Measurements from ENCODE around the gene LAT.
"Not testable (repeated sequence)": the region's sequence is repeated elsewhere in the genome, so short reads cannot be mapped to it uniquely, and the experiment has no call there.

Gene LAT, protein sequence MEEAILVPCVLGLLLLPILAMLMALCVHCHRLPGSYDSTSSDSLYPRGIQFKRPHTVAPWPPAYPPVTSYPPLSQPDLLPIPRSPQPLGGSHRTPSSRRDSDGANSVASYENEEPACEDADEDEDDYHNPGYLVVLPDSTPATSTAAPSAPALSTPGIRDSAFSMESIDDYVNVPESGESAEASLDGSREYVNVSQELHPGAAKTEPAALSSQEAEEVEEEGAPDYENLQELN

GRCh38 chr16:28984619-28985135 is at the start of gene LAT:
Gene LAT, plus strand, starts transcription at chr16:28985052. Its CDS starts 366 bp downstream, at chr16:28985418.
- no peak for DNase-seq (ENCODE audit: low spot score)

GRCh38 chr16:28935346-28935745 is 49.5 kb upstream of the LAT start:
- DNase-seq (ENCODE audit: low spot score): no peak

- DNase-seq (ENCODE audit: low spot score): peak; percentile 83
These were observed 48.7 kb upstream of the LAT start for GRCh38 chr16:28935924-28936783.

DNA sequence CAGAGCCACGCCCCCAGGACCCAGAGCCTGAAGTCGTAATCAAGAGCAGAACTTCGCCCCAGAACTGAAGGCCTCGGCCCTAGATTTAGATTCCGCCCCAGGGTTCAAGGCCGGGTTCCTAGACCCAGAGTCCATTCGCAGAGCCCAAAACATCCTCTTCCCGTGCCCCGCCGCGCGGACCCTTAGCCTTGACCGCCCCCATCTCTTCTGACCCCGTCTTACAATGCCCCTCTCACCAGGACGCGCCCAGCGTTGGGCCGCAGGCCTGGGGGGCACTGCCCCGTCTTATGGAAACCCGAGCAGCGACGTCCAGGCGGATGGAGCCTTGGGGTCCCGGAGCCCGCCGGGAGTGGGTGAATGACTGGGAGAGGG is 48.1 kb upstream of the LAT start:
- DNase-seq (ENCODE audit: low spot score): no peak

DNA sequence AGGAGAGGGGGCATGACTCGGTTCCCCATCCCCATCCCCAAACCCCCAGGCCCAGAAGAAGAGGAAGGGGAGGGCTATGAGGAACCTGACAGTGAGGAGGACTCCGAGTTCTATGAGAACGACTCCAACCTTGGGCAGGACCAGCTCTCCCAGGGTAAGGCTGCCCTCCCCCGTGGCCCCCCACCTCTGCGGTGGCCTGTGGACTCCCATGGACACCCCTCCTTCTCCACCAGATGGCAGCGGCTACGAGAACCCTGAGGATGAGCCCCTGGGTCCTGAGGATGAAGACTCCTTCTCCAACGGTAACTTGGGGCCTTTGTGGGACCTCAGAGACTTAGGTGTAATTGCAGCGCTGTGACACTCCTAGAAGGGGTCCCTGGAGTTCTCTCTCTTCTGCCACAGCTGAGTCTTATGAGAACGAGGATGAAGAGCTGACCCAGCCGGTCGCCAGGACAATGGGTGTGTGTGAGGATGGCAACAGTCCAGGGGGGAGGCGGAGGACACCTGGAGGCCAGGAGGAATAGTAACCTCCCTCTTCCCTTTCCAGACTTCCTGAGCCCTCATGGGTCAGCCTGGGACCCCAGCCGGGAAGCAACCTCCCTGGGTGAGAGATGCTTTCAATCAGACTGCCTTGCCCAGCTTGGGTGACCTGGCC is 47.5 kb upstream of the LAT start:
- no peak for DNase-seq (ENCODE audit: low spot score)

GRCh38 chr16:28938721-28939120 is 46.1 kb upstream of the LAT start:
- DNase-seq (ENCODE audit: low spot score): no peak

- not testable (repeated sequence) for DNase-seq (ENCODE audit: low spot score)
These were observed 45.0 kb upstream of the LAT start for GRCh38 chr16:28939825-28940224.

DNA sequence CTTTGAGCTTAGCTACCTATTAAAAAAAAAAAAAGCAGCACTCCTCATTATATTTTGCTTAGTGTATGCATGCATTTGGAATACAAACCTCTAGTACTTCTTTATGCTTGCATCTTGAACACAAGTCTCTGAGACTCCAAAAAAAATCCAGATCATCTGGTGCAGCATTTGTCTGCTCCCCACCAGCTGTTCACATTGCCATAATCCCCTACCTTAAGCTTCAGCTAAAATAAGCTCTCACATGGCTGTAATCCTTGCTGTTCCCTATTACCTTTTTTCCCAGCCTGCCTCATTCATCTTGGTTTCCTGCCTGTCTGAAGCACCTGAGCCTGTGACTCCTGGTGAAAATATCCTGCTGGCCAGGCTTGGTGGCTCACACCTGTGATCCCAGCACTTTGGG is 41.6 kb upstream of the LAT start:
- no peak for DNase-seq (ENCODE audit: low spot score)

- no peak for DNase-seq (ENCODE audit: low spot score)
These were observed 38.2 kb upstream of the LAT start for GRCh38 chr16:28946681-28947080.

- peak; percentile 99 for DNase-seq (ENCODE audit: low spot score)
These were observed 34.0 kb upstream of the LAT start, which contains the start of gene NFATC2IP for GRCh38 chr16:28950648-28951409. Gene NFATC2IP, plus strand, starts transcription at chr16:28950937. Its CDS starts 75 bp downstream, at chr16:28951012.

GRCh38 chr16:28951410-28951943 is 33.4 kb upstream of the LAT start:
- peak; percentile 52 for DNase-seq (ENCODE audit: low spot score)

- DNase-seq (ENCODE audit: low spot score): no peak
These were observed 26.6 kb upstream of the LAT start for GRCh38 chr16:28958216-28958615.

GRCh38 chr16:28958836-28959235 is 26.0 kb upstream of the LAT start:
- no peak for DNase-seq (ENCODE audit: low spot score)

GRCh38 chr16:28964072-28964471 is 20.8 kb upstream of the LAT start:
- no peak for DNase-seq (ENCODE audit: low spot score)

DNA sequence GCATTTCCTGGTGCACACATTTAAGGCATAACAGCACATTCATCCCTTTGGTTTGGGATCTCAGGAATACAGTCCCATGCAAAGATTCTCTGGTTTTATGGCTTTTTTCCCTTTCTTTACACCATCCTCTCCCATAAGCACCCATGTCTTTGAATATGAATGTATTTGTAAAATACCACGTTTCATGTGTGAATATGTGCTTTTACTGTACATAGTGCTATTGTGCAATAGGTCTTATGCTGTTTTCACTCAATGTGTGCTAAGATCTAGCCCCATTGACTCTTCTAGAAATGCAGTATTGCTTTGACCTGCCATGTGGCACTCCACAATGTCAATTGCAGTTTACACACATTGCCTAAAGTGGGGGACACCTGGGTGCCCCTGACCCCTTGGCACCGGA is 20.4 kb upstream of the LAT start:
- DNase-seq (ENCODE audit: low spot score): no peak

DNA sequence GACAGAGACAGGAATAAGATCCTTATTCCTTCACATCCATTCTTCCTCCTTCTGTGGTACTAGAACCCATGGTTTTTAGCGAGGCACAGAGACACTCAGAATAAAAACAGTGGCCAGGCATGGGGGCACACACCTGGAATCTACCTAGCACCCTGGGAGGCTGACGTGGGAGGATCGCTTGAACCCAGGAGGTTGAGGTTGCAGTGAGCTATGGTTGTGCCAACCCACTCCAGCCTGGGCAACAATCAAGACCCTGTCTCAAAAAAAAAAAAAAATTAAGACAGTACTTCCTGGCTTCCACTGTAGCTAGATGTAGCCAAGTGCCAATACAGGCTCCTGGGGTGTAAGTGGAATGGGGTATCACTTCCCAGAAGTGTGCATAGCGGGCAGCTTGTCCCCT is 17.7 kb upstream of the LAT start:
- no peak for DNase-seq (ENCODE audit: low spot score)

- not testable (repeated sequence) for DNase-seq (ENCODE audit: low spot score)
These were observed 15.2 kb upstream of the LAT start for GRCh38 chr16:28969696-28970095.

- DNase-seq (ENCODE audit: low spot score): peak; percentile 70
These were observed 10.8 kb upstream of the LAT start for GRCh38 chr16:28974007-28974436.

GRCh38 chr16:28974437-28975157 is 10.3 kb upstream of the LAT start, which contains the start of gene SPNS1:
Gene SPNS1, plus strand, starts transcription at chr16:28974778. Its CDS starts 374 bp downstream, at chr16:28975152.
- peak; percentile 93 for DNase-seq (ENCODE audit: low spot score)

GRCh38 chr16:28975158-28975599 is 9.7 kb upstream of the LAT start:
- peak; percentile 55 for DNase-seq (ENCODE audit: low spot score)

All from hematopoietic multipotent progenitor cell treated with erythropoietin and hydrocortisone succinate and interleukin-3 and kit ligand, for 17 days (in vitro differentiated cells).